Measurements from ENCODE around the gene MBTPS1.
A peak's percentile ranks its signal among the peaks of the same experiment; 100 is the strongest.

Gene MBTPS1

GRCh38 chr16:84031556-84031955 is 85.2 kb downstream of the MBTPS1 start:
- H3K27me3 Mint-ChIP-seq (ENCODE audit: low read depth) = peaks cover 10% of the 10 kb centered on the region
- no peak overlapping the region for H3K4me3 Mint-ChIP-seq
- DNase-seq (ENCODE audit: low spot score) = no peak
- no peaks in the 10 kb centered on the region for H3K36me3 Mint-ChIP-seq (ENCODE audit: low read depth)
- peaks cover 5% of the 10 kb centered on the region for H3K4me1 Mint-ChIP-seq (ENCODE audit: low read depth)
- peaks cover 4% of the 10 kb centered on the region for H3K9me3 Mint-ChIP-seq
- H3K27ac Mint-ChIP-seq = no peak overlapping the region

GRCh38 chr16:84029297-84030047 is 87.3 kb downstream of the MBTPS1 start:
- H3K4me1 Mint-ChIP-seq (ENCODE audit: low read depth) = peaks cover 5% of the 10 kb centered on the region
- no peak overlapping the region for H3K27ac Mint-ChIP-seq
- no peaks in the 10 kb centered on the region for H3K36me3 Mint-ChIP-seq (ENCODE audit: low read depth)
- no peak overlapping the region for H3K4me3 Mint-ChIP-seq
- peaks cover 10% of the 10 kb centered on the region for H3K27me3 Mint-ChIP-seq (ENCODE audit: low read depth)
- no peaks in the 10 kb centered on the region for H3K9me3 Mint-ChIP-seq
- DNase-seq (ENCODE audit: low spot score) = peak; percentile 9

GRCh38 chr16:84027625-84028024 is 89.1 kb downstream of the MBTPS1 start:
- no peak for DNase-seq (ENCODE audit: low spot score)
- no peak overlapping the region for H3K4me3 Mint-ChIP-seq
- peaks cover 10% of the 10 kb centered on the region for H3K27me3 Mint-ChIP-seq (ENCODE audit: low read depth)
- H3K4me1 Mint-ChIP-seq (ENCODE audit: low read depth) = peaks cover 5% of the 10 kb centered on the region
- H3K27ac Mint-ChIP-seq = no peak overlapping the region
- H3K9me3 Mint-ChIP-seq = no peaks in the 10 kb centered on the region
- no peaks in the 10 kb centered on the region for H3K36me3 Mint-ChIP-seq (ENCODE audit: low read depth)

DNA sequence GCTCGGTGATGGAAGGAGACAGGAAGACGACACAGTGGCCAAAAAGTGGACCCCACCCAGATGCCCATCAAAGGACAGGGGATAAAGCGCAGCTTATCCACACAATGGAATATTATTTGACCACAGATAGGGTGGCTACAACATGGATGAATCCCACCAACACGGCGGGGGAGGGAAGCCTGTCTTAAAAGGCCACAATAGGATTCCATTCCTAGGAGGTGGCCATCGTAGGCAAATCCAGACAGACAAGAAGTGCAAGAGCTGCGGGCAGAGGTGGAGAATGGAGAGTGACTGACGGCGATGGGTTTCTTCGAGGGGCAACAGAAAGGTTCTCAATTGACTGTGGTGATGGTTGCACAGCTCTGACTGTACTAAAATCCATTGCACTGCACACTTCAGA is 90.1 kb downstream of the MBTPS1 start:
- Mint-ChIP-seq H3K27me3 (ENCODE audit: low read depth) (peaks cover 10% of the 10 kb centered on the region), H3K4me3 (no peak overlapping the region), H3K36me3 (ENCODE audit: low read depth) (no peaks in the 10 kb centered on the region), H3K27ac (no peak overlapping the region), H3K4me1 (ENCODE audit: low read depth) (peaks cover 5% of the 10 kb centered on the region), H3K9me3 (peaks cover under 1% of the 10 kb centered on the region)
- DNase-seq (ENCODE audit: low spot score) = no peak

DNA sequence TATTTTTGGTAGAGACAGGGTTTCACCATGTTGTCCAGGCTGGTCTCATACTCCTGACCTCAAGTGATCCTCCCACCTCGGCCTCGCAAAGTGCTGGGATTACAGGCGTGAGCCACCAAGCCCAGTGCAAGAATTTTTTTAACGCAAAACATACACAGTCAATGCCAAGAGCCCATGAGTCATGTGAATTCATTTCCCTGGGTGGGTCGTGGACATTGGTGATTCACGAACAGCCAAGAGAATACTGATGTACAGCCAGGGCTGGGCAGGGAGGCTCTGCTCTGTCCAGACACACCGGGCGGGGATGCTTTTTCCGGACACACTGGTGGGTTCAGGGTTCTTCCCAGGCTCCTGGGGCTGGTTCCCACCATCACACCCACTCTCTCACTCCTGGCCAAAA is 91.9 kb downstream of the MBTPS1 start:
- no peaks in the 10 kb centered on the region for H3K36me3 Mint-ChIP-seq (ENCODE audit: low read depth)
- no peak overlapping the region for H3K4me3 Mint-ChIP-seq
- DNase-seq (ENCODE audit: low spot score) = no peak
- H3K27ac Mint-ChIP-seq = no peak overlapping the region
- peaks cover 5% of the 10 kb centered on the region for H3K9me3 Mint-ChIP-seq
- peaks cover 5% of the 10 kb centered on the region for H3K4me1 Mint-ChIP-seq (ENCODE audit: low read depth)
- H3K27me3 Mint-ChIP-seq (ENCODE audit: low read depth) = peaks cover 10% of the 10 kb centered on the region

GRCh38 chr16:84022644-84023043 is 94.1 kb downstream of the MBTPS1 start:
- Mint-ChIP-seq H3K9me3 (peaks cover 5% of the 10 kb centered on the region), H3K36me3 (ENCODE audit: low read depth) (no peaks in the 10 kb centered on the region), H3K4me1 (ENCODE audit: low read depth) (no peaks in the 10 kb centered on the region), H3K27ac (no peak overlapping the region), H3K4me3 (no peak overlapping the region), H3K27me3 (ENCODE audit: low read depth) (peaks cover 1% of the 10 kb centered on the region)
- no peak for DNase-seq (ENCODE audit: low spot score)

GRCh38 chr16:84021488-84021887 is 95.3 kb downstream of the MBTPS1 start:
- H3K27me3 Mint-ChIP-seq (ENCODE audit: low read depth) = no peaks in the 10 kb centered on the region
- H3K9me3 Mint-ChIP-seq = peaks cover 5% of the 10 kb centered on the region
- no peaks in the 10 kb centered on the region for H3K4me1 Mint-ChIP-seq (ENCODE audit: low read depth)
- H3K27ac Mint-ChIP-seq = no peak overlapping the region
- DNase-seq (ENCODE audit: low spot score) = no peak
- H3K36me3 Mint-ChIP-seq (ENCODE audit: low read depth) = no peaks in the 10 kb centered on the region
- H3K4me3 Mint-ChIP-seq = no peak overlapping the region

DNA sequence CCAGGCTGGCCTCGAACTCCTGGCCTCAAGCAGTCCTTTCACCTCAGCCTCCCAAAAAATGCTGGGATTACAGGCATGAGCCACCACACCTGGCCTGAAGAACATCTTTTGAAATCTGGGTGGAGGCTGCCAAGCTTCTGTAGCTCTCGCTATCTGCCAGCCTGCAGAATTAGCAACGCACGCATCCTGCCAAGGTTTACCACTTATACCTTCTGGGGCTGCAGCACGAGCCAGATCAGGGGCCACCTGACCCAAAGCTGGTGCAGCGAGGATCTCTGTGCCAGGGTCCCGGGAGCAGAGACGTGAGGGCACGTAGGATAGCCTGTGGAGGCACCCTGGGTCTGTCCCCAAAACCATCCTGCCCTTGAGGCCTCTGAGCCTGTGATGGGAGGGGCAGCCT is 96.4 kb downstream of the MBTPS1 start:
- Mint-ChIP-seq H3K27ac (no peak overlapping the region), H3K36me3 (ENCODE audit: low read depth) (no peaks in the 10 kb centered on the region), H3K4me3 (no peak overlapping the region), H3K4me1 (ENCODE audit: low read depth) (no peaks in the 10 kb centered on the region), H3K27me3 (ENCODE audit: low read depth) (no peaks in the 10 kb centered on the region), H3K9me3 (peaks cover 5% of the 10 kb centered on the region)
- DNase-seq (ENCODE audit: low spot score) = no peak

DNA sequence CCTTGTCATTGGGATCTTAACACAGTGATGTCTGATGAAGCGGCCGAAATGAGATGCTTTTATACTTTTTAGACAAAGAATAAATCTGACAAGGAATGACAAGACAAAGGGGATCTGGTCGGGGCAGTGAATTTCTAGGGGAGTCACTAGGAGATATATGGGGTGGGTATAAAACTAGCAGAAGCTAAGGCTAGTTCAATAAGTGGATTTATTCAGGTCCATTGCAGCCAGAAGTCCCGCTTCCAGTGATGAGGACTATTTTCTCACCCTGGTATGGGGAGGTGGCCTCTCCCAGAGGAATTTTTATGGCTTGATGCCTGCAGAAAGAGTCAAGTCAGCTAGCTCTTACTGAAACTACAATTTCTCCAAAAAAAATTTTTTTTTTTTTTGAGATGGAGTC is 98.0 kb downstream of the MBTPS1 start:
- H3K4me3 Mint-ChIP-seq = no peak overlapping the region
- DNase-seq (ENCODE audit: low spot score) = no peak
- H3K4me1 Mint-ChIP-seq (ENCODE audit: low read depth) = peaks cover 7% of the 10 kb centered on the region
- no peaks in the 10 kb centered on the region for H3K36me3 Mint-ChIP-seq (ENCODE audit: low read depth)
- peaks cover 5% of the 10 kb centered on the region for H3K9me3 Mint-ChIP-seq
- no peak overlapping the region for H3K27ac Mint-ChIP-seq
- no peaks in the 10 kb centered on the region for H3K27me3 Mint-ChIP-seq (ENCODE audit: low read depth)

DNA sequence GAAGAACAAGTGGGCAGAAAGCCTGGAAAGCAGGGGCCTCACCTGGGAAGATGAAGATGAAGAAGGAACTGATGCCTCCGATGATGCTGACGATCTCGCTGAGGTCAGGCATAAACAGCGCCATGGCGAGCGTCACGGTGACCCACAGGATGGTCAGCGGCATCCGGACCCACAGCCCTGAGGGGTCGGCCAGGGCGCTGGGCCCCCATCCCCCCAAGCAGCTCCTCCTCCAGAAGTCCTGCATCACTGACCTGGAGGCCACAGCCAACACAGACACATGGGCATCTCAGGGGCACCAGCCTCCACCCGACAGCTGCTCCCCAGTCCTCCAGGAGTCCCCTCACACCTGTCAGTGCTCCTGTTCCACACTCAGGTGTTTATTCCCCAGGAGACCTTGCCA is 100.3 kb downstream of the MBTPS1 start:
- Mint-ChIP-seq H3K36me3 (ENCODE audit: low read depth) (no peaks in the 10 kb centered on the region), H3K4me3 (no peak overlapping the region), H3K27me3 (ENCODE audit: low read depth) (no peaks in the 10 kb centered on the region)

GRCh38 chr16:84015399-84015798 is 101.3 kb downstream of the MBTPS1 start:
- Mint-ChIP-seq H3K4me3 (no peak overlapping the region), H3K27me3 (ENCODE audit: low read depth) (no peaks in the 10 kb centered on the region), H3K36me3 (ENCODE audit: low read depth) (no peaks in the 10 kb centered on the region), H3K27ac (no peak overlapping the region), H3K4me1 (ENCODE audit: low read depth) (peaks cover 7% of the 10 kb centered on the region), H3K9me3 (no peaks in the 10 kb centered on the region)
- no peak for DNase-seq (ENCODE audit: low spot score)

More for the DNA sequence above, 100.3 kb downstream of the MBTPS1 start:
- Mint-ChIP-seq H3K9me3 (peaks cover 3% of the 10 kb centered on the region), H3K27ac (no peak overlapping the region), H3K4me1 (ENCODE audit: low read depth) (peaks cover 7% of the 10 kb centered on the region)
- DNase-seq (ENCODE audit: low spot score) = no peak

DNA sequence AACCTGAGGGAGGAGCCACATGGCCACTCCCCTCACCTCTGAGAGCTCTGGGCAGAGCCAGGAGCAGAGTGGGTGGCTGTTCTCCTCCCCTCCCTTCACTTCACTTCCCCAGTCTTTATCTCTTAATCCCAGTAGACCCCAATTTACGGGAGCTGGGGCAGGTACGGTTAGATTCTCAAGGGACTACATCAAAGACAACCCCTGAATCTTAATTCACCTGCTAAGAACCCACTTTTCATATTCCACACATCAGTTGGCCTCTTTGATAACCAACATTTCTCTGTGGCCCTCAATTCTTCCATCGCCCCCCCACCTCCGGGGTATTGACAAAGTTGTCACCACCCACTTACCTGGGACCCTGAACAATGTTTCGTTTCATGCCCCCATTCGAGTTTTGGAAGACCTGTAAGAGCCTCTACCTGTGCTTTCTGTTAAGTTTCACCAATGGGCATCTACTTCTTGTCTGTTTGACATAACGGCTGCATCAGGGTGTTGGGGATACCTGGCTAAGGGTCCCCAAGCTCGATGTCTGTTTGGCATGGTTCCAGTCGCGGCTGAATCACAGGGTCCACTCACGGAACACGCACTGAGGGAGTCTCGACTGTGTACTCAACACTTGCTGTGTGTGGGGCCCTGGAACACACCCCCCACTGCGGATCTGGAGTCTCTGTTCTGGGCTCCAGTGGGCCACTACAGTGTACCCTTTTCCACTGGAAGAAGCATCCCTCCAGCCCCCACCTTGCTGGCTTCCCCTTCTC is 102.0 kb downstream of the MBTPS1 start:
- no peaks in the 10 kb centered on the region for H3K9me3 Mint-ChIP-seq
- H3K4me3 Mint-ChIP-seq = no peak overlapping the region
- H3K27ac Mint-ChIP-seq = no peak overlapping the region
- H3K4me1 Mint-ChIP-seq (ENCODE audit: low read depth) = peaks cover 7% of the 10 kb centered on the region
- DNase-seq (ENCODE audit: low spot score) = no peak
- no peaks in the 10 kb centered on the region for H3K36me3 Mint-ChIP-seq (ENCODE audit: low read depth)
- no peaks in the 10 kb centered on the region for H3K27me3 Mint-ChIP-seq (ENCODE audit: low read depth)

- Mint-ChIP-seq H3K27ac (no peak overlapping the region), H3K4me3 (no peak overlapping the region)
- peak; percentile 60 for DNase-seq (ENCODE audit: low spot score)
These were observed 102.8 kb downstream of the MBTPS1 start for GRCh38 chr16:84013787-84014569.

DNA sequence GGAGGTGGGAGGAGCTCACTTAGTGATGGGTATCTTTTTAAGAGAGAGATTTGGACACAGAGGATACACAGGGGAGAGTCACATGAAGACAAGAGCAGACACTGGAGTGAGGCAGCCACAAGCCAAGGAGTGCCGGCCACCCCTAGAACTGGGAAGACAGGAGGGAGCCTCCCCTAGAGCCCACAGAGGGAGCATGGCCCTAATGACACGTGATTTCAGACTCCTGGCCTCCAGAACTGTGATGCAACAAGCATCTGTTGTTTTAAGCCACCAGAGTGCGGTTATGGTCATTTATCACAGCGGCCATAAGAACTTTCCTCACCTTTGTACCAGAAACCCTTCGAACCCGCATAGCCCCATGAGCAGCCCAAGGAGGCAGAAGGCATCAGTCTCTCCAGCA is 107.5 kb downstream of the MBTPS1 start:
- Mint-ChIP-seq H3K4me3 (no peak overlapping the region), H3K27ac (no peak overlapping the region), H3K9me3 (no peaks in the 10 kb centered on the region), H3K27me3 (ENCODE audit: low read depth) (no peaks in the 10 kb centered on the region), H3K4me1 (ENCODE audit: low read depth) (peaks cover 3% of the 10 kb centered on the region), H3K36me3 (ENCODE audit: low read depth) (no peaks in the 10 kb centered on the region)
- DNase-seq (ENCODE audit: low spot score) = no peak

More at GRCh38 chr16:84013787-84014569, 102.8 kb downstream of the MBTPS1 start:
- Mint-ChIP-seq H3K9me3 (no peaks in the 10 kb centered on the region), H3K27me3 (ENCODE audit: low read depth) (no peaks in the 10 kb centered on the region), H3K36me3 (ENCODE audit: low read depth) (no peaks in the 10 kb centered on the region), H3K4me1 (ENCODE audit: low read depth) (peaks cover 7% of the 10 kb centered on the region)

Measured in T-helper 2 cell treated with Interferon-gamma antibody and Interleukin-4, amounts not matched to agents 5 μg/mL and 100 μg/mL, for 36 hours (primary cell).